GM21619 (cell line): Measurements from ENCODE around the gene ADARB2.
"Not testable (repeated sequence)": the region's sequence is repeated elsewhere in the genome, so short reads cannot be mapped to it uniquely, and the experiment has no call there.

Experiments used
- ATAC-seq: cut with Tn5 transposase; IDR thresholded peaks from one replicate; pipeline ENCODE4 v1.9.1; 2021; ENCODE audit not compliant: unreplicated experiment

Gene ADARB2

DNA sequence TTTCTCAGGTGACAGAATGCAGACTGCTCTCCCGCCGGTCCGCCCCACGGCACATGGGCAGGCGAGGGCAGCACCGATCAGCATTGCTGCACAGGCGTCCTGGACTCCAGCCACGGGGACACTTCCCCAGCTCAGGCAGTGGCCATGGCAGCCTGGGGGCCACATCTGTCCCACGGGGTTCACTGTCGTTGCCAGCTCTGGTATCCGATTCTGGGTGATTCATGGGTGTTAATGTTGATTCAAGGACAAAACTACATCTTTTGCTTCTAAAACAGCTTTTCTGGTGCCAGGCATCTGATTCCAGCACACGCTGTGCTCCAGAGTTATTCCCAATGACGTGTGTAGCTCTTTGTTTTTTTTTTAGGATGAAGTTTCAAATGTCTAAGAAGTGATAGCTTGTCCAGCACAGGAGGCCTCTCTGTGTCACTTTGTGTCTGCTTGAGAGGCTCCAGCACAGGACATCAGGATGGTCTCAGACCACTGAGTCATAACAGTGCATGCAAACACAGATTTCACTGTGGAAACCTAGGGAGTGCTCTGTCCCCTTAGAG is 463.1 kb downstream of the ADARB2 start:
- ATAC-seq, result no peak

DNA sequence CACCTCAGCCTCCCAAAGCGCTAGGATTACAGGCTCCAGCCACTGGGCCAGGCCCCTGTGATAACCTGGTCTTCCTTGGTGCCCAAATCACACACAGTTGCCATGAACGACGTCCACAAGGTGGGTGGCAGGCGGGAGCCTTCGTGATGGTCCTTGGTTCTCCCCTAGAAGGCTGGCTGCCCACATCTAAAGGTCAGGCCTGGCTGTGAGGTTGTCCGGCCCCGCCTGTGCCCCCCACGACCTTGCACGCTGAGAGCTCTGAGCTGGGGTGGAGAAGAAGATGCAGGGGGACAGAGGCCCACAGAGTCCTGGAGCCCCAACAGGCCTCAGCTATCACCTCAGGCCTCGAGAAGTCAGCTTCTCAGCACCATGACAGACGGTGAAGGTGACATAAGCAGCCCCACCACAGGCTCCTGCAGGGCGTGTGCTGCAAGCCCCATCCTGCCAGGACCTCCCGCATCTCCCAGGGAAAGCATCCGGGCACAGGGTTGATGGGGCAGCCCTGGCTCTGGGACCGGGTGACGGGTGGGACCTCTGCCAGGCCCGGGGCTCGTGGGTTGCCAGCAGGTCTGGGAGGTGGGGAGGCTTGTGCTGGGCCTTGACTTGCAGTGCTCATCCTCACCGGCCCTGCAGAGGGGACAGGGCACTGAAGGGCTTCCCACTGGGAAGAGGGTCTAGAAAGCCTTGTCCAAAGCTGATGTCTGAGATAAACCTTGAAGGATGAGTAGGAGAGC is 463.8 kb downstream of the ADARB2 start:
- no peak for ATAC-seq

DNA sequence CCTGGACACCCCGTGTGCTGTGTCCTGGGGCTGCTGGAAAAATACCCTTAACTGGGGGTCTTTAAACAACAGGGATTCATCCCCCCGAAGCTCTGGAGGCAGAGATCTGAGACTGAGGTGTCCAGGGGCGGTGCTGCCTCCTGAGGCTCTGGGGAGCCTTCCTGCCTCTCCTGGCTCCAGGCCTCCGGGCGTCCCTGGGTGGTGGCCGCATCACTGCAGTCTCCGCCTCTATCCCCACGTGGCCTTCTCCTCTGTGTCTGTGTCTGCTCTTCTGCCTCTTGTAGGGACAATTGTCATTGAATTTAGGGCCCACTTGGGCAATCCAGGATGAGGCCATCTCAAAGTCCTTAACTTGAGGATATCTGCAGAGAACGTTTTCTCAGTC is 464.6 kb downstream of the ADARB2 start:
- ATAC-seq, result no peak

DNA sequence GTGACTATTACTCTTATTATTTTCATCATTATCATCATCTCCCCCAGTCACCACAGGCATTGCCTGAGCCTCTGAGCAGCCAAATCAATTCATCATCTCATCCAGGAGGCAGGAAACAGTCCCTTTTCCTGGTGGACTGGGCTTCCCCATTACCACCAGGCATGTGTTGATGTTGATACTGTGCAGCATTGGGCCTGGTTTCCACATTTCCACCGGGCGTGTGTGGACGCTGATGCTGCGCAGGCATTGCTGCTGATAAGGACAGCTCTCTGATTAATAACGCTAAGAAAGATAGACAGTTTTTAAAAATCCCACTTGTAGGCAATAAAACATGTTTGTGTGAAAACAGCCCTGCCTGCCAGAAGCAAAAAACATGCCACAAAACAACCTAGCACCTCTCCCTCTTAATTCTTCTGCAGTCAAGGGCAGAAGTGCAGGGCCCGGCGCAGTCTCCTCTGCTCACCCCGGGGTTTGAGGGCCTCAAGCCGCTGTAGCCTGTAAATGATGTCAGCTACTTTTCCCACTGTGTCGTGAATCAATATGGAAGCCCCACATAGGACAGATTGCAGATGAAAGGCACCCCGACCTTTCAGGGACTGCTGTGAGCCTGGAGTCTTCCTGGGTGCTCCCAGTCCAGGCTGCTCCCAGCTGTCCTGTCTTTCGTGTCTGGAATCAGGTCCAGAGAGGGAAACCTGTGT is 465.1 kb downstream of the ADARB2 start:
- ATAC-seq, result no peak

DNA sequence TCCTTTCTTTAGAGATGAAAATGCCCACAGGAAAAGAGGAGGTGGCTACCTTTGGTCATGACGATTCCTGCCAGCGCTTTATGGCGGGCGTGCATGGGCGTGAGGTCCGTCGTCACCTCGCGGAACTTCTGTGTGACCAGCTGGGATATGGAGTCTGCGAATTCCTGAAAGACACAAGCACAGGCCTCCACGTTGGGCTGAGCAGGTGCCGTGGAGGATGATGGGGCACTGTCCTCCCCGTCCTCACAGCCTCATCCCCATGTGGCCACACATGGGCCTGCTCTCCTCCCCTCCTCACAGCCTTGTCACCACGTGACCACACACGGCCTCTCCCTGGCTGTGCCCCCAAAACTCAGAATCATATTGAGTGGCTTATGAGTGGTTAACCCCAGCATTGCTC is 466.4 kb downstream of the ADARB2 start:
- no peak for ATAC-seq

DNA sequence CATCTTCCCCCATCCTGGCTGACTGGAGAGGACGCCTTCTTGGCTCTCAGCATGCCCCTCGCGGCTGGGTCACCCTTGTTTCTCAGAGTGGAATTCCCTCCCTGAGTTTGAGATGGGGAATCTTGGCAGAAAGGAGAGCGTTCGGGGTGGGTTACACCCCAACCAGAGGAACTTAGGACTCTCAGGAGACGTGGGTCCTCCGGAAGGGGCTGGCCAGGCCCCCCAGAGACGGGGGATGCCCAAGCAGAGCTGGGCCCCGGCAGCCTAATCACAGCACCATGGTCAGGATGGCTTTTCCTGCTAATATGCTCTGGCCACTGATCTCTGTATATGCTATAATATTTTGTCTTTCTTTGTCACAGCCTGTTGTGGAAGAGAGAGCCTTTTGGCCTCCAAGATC is 466.8 kb downstream of the ADARB2 start:
- ATAC-seq, result no peak

DNA sequence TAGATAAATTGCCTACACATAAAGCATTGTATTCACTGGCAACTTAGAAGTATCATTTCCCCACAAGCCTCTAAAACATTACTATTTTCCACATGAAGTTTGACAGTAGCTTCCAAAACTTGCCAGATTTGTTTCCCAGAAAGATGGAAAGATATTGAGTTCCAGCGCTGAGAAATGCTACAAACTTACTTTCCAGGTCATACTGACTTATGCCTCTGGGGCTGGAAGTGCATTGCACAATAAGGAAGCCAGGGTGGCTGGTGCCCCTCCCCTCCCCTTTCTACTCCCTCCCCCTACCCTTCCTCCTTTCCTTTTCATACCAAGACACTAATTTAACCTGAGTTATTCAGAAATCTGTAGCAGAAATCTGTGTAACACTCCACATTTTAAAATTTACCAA is 468.5 kb downstream of the ADARB2 start:
- ATAC-seq, result no peak

DNA sequence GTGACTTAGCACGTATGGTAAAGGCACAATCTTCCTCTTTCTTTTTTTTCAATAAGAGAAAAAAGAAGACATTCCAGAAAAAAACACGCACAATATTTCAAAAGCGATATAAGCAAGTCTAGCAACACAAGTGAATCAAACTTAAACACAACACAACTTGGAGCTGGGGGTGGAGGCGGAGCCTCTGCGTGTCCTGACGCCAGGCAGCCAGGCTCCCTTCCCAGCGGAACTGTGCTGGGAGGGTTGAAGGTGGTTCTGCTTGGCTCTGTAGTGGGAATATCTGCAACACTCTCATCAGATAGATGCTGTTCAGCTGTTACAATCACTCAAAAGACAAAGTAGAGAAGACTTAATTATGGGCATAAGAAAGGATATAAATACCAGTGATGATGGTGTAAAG is 469.8 kb downstream of the ADARB2 start:
- no peak for ATAC-seq

DNA sequence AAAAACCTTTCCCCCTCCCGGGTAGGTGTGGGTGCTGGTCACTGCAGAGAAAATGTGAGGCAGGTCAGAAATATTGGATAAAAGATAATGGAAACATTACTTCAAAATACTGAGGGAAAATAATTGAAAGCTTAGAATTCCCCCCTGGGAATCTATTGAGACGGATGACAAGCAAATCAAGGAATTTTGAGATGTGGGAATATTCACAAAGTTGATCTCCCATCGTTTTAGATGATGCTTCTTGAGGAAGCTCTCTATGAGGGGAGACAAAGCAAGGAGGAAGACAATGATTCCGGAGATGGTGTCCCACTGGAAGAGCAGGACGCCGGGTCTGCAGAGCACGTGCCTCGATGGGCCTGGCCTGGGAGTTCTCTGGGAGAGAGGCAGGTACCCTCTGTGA is 470.2 kb downstream of the ADARB2 start:
- no peak for ATAC-seq

DNA sequence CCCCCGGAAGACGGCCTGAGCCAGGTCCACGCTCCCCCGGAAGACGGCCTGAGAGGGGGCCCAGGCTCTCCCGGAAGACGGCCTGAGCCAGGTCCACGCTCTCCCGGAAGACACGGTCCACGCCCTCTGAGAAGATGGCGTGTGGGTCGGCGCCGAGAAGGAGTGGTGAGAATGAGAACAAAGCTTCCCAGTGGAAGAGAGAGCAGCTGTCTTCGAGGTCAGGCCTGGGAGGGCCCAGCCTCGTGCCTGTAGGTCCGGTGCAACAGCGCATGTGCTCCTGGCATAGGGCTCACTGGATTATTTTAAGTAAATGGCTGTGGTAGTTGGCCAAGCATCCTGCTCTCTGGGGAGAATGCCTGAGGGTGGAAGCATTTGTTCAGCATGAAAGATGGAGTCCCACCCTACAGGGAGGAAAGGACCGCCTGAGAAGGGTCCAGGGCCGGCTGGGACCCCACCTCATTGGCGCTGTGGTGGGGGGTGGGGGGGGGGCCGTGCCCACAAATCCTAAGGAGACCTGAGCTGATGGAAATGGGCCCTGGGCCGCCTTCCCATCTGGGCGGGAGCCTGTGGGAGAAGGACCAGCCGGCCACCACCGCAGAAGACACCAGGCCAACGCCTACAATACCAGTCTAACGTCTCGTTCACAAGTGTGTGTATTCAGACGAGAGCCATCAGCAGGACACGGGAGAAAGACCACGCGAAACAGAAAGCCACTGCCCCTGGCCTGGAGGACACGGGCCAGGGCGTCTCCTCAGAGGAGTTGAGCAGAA is 471.1 kb downstream of the ADARB2 start:
- no peak for ATAC-seq

DNA sequence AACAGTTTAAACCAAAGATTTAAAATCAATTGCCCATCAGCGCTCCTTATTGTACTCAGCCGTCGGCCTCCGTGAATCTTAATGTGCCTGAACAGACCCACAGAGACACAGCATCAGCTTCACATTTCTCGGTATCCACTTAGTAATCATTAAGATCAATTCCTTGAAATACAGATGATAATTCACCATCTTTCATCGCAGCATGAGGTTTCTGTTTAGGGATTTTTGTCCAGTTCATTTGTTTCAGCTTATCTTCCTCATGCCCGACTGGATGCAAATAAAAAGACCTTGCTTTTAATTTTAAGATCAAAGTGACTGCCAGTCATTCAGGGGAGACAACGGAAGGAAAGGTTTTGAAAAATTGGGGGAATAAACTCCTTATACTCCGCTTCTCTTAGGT is 473.3 kb downstream of the ADARB2 start:
- ATAC-seq, result no peak

DNA sequence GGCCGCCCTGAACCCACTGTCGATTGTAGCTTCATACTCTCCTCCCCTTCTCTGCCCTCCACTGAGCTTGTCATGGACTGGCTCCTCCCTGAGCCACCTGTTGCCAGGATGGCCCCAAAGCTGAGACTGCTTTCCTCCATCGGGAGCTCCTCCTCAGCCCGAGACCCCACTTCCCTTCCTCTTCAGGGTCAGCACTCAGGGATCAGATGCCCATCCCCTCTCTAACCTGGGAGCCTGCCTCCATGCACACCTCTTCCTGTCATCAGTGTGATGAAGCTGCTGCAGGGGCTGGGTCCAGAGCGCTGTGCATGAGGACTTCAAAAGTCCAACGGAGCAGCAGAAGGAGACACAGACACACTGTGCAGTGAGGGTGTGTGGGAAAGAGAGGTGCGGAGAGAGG is 480.1 kb downstream of the ADARB2 start:
- ATAC-seq, result no peak

DNA sequence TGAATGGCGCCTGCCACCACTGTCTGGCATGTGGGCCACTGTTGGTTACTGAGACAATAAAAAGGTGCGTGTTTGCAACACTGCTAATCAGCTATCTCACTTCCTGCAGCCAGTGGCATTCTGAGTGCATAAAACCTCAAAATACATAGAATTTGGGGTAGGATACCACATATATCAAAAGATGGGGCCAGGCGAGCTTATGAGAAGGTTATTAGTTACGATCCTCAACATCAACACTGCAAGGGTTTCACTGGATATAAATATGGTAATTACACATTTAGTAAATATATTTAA is 480.9 kb downstream of the ADARB2 start:
- ATAC-seq, result no peak

DNA sequence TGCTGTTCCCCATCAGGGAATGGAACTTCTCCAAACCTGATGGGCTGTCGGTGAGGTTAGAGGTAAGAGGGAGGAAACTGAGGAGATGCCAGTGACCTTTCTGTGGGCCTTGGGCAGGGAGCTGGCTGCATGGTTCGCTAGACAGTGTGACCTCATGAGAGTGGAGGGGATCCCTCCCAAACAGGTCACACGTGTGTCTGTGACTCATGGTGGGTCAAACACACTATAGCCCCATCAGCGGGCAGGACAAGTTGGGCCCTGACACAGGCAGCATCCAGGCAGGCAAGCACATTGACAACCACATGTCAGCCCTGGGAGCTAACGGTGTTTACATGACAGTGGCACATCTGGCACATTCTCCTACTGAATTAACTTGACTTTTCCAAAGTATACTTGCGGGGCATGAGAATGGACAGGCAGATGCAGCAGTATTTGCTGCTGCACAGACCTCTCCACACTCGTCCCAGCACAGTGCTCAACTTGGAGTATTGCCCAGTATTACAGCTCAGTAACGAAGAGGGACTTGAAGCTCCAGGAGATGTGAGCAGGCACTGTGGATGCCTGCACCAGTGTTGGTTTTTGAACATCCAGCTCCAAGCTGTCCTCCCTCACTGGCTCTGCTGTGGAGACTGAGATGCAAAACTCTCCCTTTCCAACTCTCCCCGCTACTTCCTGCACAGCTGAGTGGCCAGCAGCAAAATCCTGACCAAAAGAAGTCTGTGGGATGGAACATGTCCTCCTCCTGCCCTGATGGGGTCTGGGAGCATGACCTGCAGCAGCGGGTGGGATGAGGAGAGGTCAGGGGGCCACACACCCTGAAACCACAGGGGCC is 481.5 kb downstream of the ADARB2 start:
- no peak for ATAC-seq

DNA sequence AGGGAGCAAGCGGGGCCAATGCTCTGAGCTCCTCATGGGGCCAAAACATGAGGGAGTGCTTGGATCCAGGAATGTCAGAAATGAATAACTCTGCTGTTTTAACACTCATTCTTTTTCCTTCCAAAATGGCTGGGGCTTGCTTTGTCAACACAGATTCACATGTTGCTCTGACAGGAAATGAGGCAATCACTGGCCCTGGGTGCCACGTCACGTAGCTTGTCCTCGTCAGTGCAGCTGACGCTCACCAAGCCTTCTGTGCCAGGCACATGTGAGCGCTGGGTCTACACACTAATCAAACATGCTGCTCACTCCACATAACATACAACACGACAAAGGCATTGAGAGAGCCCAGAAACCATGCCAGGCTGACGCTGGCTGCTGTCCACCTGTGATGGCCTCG is 482.2 kb downstream of the ADARB2 start:
- ATAC-seq, result no peak

DNA sequence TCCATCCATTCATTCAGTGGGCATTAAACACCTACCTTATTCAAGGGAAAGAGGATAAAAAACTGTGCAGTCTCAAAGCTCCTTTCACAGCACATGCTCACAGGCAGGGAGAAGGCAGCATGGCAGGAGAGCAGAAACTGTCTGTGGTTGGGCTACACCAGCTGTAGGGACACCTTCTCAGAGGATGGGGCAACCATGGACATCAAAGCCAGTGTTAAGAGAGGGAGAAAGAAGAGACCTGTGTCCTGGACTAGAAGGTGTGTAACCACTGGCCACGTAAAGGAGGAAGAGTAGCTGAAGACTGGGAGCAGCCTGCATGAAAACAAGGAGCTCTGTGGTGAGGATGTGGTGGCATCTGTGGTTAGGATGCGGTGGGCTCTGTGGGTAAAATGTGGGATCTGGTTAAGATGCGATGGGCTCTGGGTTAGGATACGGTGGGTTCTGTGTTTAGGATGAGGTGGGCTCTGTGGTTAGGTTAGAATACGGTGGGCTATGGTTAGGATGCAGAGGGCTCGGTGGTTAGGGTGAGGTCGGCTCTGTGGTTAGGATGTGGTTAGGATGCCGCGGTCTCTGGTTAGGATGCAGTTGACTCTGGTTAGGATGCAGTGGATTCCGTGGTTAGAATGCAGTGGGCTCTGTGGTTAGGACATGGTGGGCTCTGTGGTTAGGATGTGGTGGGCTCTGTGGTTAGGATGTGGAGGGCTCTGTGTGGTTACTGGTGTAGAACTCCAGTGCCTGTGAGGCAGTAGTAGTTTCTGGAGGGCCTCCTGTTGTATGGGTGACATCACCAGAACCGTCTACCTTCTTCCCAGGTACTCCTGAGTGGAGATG is 483.6 kb downstream of the ADARB2 start:
- ATAC-seq, result no peak

DNA sequence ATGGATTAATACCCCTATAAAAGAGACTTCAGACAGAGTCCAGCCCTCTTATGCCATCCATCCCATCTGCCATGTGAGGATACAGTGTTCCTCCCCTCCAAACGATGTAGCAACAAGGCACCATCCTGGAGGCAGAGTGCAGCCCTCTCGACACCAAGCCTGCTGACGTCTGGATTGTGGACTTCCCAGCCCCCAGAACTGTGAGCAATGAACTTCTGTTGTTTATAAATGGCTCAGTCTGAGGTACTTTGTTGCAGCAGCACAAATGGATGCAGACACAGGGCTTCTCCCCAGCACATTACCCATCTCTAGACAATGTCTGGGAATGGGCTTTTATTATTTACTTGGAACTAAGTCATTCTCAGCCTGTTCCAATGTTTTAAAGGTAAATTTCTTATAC is 485.6 kb downstream of the ADARB2 start:
- no peak for ATAC-seq

DNA sequence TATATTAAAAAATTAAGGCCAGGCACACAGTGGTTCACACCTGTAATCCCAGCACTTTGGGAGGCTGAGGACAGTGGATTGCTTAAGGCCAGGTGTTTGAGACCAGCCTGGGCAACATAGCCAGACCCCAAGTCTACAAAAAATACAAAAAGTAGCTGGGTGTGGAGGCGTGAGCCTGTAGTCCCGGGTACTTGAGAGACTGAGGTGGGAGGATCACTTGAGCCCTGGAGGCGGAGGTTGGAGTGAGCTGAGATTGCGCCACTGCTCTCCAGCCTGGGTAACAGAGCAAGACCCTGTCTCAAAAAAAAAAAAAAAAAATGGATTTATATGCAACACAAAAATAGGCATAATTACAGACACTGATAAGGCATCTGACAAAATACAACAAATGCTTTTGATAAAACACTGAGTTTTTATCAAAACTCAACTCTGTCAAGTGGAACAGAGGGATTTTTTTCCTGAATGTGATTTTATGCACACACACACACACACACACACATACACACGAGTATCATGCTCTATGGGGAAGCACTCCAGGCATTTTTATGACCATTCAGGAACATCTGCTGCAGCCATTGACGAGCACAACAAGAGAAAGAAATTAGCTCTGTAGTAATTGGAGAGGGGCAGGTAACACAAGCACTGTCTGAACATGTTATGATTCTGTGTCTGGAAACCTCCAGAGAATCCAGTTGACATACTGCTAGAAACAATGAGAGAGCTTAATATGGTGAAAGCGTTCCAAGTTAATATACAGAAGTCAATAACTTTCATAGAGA is 488.0 kb downstream of the ADARB2 start:
- ATAC-seq, result no peak

DNA sequence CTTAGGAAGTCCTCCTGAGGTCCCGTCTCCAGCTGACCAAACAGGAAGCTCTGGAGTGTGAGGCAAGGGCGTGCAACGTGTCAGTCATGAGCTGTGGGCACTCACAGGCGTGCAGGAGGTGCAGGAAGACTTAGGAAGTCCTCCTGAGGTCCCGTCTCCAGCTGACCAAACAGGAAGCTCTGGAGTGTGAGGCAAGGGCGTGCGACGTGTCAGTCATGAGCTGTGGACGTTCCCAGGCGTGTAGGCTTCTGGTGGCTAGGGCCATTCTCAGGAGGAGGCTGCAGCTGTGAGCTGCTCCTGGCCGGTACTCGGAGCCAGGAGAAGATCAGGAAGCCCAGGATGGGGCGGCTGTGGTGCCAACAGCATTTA is 489.1 kb downstream of the ADARB2 start:
- not testable (repeated sequence) for ATAC-seq
